T-helper 17 cell (primary cell): ENCODE data around the gene LDLRAD3. TPM values are rescaled to one million over a fixed set of nuclear protein-coding genes. Genes with fewer than 3 reads are reported as not detected.

Source experiments
- ATAC-seq: fragments of 150-1000 bp; cut with Tn5 transposase; 2 replicates; pipeline ENCODE4 v1.10.0; 2021; ENCODE audit warnings: mild to moderate bottlenecking, moderate library complexity
- DNase-seq, 3 donors: peaks; one replicate each; pipeline versions ENCODE4 v3.0.0 to v3.0.0-alpha.2; 2020 to 2021
- H3K9me3 ChIP-seq: one replicate; pipeline ENCODE4 v1.7.0; 2013; ENCODE audit warnings: low read length, mild to moderate bottlenecking; ENCODE audit not compliant: control insufficient read depth, poor library complexity, severe bottlenecking
- H3K27ac Mint-ChIP-seq: one replicate; pipeline ENCODE4 v1.8.0; 2022; ENCODE audit warnings: mild to moderate bottlenecking, moderate library complexity, mixed read lengths
- H3K27me3 Mint-ChIP-seq: one replicate; pipeline ENCODE4 v1.8.0; 2022; ENCODE audit warnings: mixed read lengths
- H3K36me3 Mint-ChIP-seq: one replicate; pipeline ENCODE4 v1.8.0; 2022; ENCODE audit warnings: low read depth, mixed read lengths
- H3K4me1 Mint-ChIP-seq: one replicate; pipeline ENCODE4 v1.8.0; 2022; ENCODE audit warnings: mild to moderate bottlenecking, mixed read lengths
- H3K4me3 Mint-ChIP-seq: one replicate; pipeline ENCODE4 v1.8.0; 2022; ENCODE audit warnings: mild to moderate bottlenecking, moderate library complexity, mixed read lengths
- total RNA-seq, 4 donors: library from RNA in 2 of 4; stranded (reverse) in 2 of 4; gene quantifications; one replicate each; pipeline ENCODE4 v1.2.3 and lab custom pipeline; 2022 to 2026

The LDLRAD3 gene
- total RNA-seq, 2 donors from 2014 or later = 0.42 to 1.4 TPM

- ATAC-seq = no peak
- H3K9me3 ChIP-seq = no peaks in the 10 kb centered on the region
- H3K36me3 Mint-ChIP-seq = peaks cover 4% of the 10 kb centered on the region
- no peak for DNase-seq
- H3K4me1 Mint-ChIP-seq = peaks cover 4% of the 10 kb centered on the region
- peaks cover 37% of the 10 kb centered on the region for H3K27me3 Mint-ChIP-seq
- no peak overlapping the region for H3K27ac Mint-ChIP-seq
- no peak overlapping the region for H3K4me3 Mint-ChIP-seq
These were observed 321.1 kb downstream of the LDLRAD3 start for GRCh38 chr11:36264973-36265344.

- Mint-ChIP-seq H3K4me3 (no peak overlapping the region), H3K36me3 (peaks cover 9% of the 10 kb centered on the region), H3K27ac (no peak overlapping the region), H3K27me3 (peaks cover 27% of the 10 kb centered on the region), H3K4me1 (peaks cover 6% of the 10 kb centered on the region)
- H3K9me3 ChIP-seq = no peaks in the 10 kb centered on the region
- peak in 2 of 3 donors; percentile 21 to 29 for DNase-seq
- peak; percentile 75 for ATAC-seq
These were observed 322.1 kb downstream of the LDLRAD3 start for GRCh38 chr11:36265793-36266628.

DNA sequence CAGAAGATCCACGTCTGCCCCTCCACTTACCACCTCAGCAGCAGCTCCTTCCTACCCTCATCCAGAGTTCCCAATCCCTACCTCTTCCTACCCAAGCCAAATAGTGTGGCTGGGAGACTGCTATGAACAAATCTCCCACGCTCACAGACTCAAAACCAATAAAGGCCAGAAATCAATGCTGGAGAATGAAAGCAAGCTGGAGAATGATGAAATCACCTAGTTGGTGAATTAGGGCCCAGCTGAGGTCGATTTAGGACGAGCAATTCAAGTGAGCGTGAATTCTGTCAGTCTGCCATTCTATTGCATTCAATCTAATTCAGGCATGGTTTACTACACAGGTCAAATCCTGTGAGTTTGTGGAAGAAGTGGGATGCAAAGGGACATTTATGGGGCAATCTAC, 322.9 kb downstream of the LDLRAD3 start:
- H3K27me3 Mint-ChIP-seq = peaks cover 19% of the 10 kb centered on the region

DNA sequence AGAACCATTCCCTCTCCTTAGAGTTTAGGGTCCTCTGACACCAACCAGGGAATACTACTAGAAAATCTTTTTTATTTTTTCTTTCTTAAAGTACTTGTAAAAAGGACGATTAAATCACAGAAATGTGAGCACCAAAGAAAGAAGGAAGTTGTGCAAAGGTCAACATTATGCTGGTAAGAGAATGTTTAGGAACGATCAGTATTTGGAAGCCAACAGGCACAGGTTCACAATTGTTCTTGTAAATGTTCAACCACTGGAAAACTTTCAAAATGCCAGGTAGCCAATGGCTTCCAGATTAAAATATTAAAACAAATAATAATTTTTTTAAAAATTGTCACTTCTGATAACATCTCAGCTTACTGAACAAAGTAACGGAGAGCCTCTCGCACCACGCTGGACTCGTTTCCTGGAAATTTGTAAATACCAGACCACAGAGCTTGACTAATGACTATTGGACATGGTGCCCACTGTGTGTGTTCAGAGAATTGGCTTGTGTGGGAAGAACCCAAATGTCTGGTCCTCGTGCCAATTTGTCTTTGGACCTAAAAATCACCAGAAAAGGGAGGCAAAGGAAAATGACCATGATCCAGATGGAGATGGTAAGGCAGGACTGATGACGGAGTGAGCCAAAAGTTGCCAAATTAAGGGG, 324.6 kb downstream of the LDLRAD3 start:
- no peaks in the 10 kb centered on the region for H3K9me3 ChIP-seq
- ATAC-seq (no peak), DNase-seq (no peak)
- Mint-ChIP-seq H3K36me3 (peaks cover 6% of the 10 kb centered on the region), H3K27ac (no peak overlapping the region), H3K4me3 (no peak overlapping the region), H3K27me3 (peaks cover 10% of the 10 kb centered on the region), H3K4me1 (peaks cover 6% of the 10 kb centered on the region)

More for the DNA sequence above, 322.9 kb downstream of the LDLRAD3 start:
- no peak for DNase-seq
- Mint-ChIP-seq H3K27ac (no peak overlapping the region), H3K36me3 (peaks cover 9% of the 10 kb centered on the region), H3K4me1 (peaks cover 6% of the 10 kb centered on the region), H3K4me3 (no peak overlapping the region)
- ATAC-seq = no peak
- H3K9me3 ChIP-seq = no peaks in the 10 kb centered on the region

DNA sequence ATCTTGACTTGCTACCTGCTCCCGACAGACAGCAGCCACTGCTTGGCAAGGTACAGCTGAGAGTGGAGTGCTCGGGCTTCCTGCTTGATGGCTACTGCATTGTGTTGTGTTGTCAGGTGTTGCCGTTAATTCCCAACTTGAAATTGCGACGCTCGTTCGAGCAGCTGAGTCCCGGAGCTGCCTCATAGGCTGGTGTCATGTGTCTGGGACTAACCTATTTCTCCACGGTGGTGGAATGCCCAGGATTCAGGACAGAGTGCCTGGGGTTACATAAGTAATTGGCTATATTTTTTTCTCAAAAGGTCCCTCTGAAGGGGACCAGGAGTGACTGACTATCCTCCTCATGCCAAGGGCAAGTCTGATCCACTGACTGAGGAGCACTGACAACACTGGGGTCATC, 326.8 kb downstream of the LDLRAD3 start:
- no peaks in the 10 kb centered on the region for H3K27me3 Mint-ChIP-seq
- H3K36me3 Mint-ChIP-seq = peaks cover 12% of the 10 kb centered on the region
- no peaks in the 10 kb centered on the region for H3K9me3 ChIP-seq
- H3K27ac Mint-ChIP-seq = no peak overlapping the region
- H3K4me1 Mint-ChIP-seq = peaks cover 6% of the 10 kb centered on the region
- DNase-seq (no peak), ATAC-seq (no peak)
- H3K4me3 Mint-ChIP-seq = no peak overlapping the region

GRCh38 chr11:36271794-36272407, 328.0 kb downstream of the LDLRAD3 start:
- Mint-ChIP-seq H3K4me3 (no peak overlapping the region), H3K36me3 (peaks cover 13% of the 10 kb centered on the region), H3K27me3 (no peaks in the 10 kb centered on the region), H3K27ac (no peak overlapping the region), H3K4me1 (peaks cover 7% of the 10 kb centered on the region)
- DNase-seq (no peak), ATAC-seq (no peak)
- no peaks in the 10 kb centered on the region for H3K9me3 ChIP-seq

DNA sequence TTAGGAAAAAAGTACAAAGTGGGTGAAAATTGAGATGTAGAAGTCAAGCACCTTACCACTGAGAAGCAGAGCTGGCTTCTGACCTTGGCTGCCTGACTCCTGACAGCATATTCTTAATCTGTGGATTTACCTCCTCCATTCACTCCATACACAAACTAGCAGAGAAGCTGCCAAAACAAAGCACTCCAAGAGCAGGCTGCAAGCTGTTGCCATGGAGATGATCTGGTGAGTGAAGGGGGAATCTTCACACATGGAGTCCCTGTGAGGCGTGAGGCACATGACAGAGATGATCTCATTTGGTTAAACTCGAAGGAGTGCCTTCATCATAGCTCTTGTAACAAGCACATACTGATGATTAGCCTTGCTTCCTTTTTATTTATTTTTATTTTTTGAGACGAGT, 329.2 kb downstream of the LDLRAD3 start:
- no peak overlapping the region for H3K4me3 Mint-ChIP-seq
- H3K9me3 ChIP-seq = no peaks in the 10 kb centered on the region
- DNase-seq (no peak), ATAC-seq (no peak)
- H3K36me3 Mint-ChIP-seq = peaks cover 14% of the 10 kb centered on the region
- H3K27me3 Mint-ChIP-seq = no peaks in the 10 kb centered on the region
- peaks cover 10% of the 10 kb centered on the region for H3K4me1 Mint-ChIP-seq
- no peak overlapping the region for H3K27ac Mint-ChIP-seq

DNA sequence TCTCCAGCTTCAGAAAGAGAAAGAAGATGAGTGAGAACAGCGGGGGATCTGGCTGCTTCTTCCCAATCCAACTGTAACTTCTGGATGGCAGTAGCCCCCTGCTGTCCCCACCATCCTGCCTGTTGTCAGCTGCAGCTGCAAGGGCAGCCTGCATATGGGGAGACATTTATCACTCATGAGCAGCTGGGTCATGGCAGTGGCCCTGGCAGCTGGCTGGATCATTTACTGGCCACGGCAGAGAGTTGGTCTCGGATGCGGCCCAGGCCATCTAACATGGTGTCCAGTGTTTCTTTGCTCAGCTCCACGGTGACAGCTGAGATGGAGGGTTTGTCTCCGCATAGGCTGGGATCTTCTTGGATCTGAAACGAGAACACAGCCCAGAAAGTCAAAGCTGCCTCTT, 330.6 kb downstream of the LDLRAD3 start:
- no peaks in the 10 kb centered on the region for H3K9me3 ChIP-seq
- Mint-ChIP-seq H3K27ac (no peak overlapping the region), H3K4me1 (peaks cover 10% of the 10 kb centered on the region), H3K4me3 (no peak overlapping the region), H3K27me3 (no peaks in the 10 kb centered on the region), H3K36me3 (peaks cover 14% of the 10 kb centered on the region)
- ATAC-seq = no peak
- DNase-seq = no peak

GRCh38 chr11:36278531-36279282, 334.8 kb downstream of the LDLRAD3 start:
- Mint-ChIP-seq H3K27me3 (no peaks in the 10 kb centered on the region), H3K4me1 (peaks cover 9% of the 10 kb centered on the region), H3K27ac (no peak overlapping the region), H3K4me3 (no peak overlapping the region), H3K36me3 (peaks cover 7% of the 10 kb centered on the region)
- DNase-seq (no peak), ATAC-seq (no peak)
- H3K9me3 ChIP-seq = no peaks in the 10 kb centered on the region

- H3K9me3 ChIP-seq = no peaks in the 10 kb centered on the region
- Mint-ChIP-seq H3K27ac (no peak overlapping the region), H3K27me3 (no peaks in the 10 kb centered on the region), H3K4me1 (peaks cover 17% of the 10 kb centered on the region), H3K4me3 (no peak overlapping the region), H3K36me3 (peaks cover 4% of the 10 kb centered on the region)
- no peak for ATAC-seq
- no peak for DNase-seq
These were observed 336.7 kb downstream of the LDLRAD3 start for GRCh38 chr11:36280531-36280930.
